Activated CD4-positive, alpha-beta memory T cell treated with anti-CD3 and anti-CD28 coated beads, Interleukin-2, amount 10 ng/mL, durations not matched to agents 7 days and 5 days (primary cell): ENCODE data around the gene EDIL3. TPM values are rescaled to one million over a fixed set of nuclear protein-coding genes. Genes with fewer than 3 reads are reported as not detected.
"Not testable (repeated sequence)": the region's sequence is repeated elsewhere in the genome, so short reads cannot be mapped to it uniquely, and the experiment has no call there.

Source experiments
- CTCF ChIA-PET: fragments of 350-600 bp; sonication (Branson Sonifier 250); formaldehyde crosslinking; loops from one replicate; lab custom pipeline; 2021; ENCODE audit warnings: antibody characterized with exemption, inconsistent platforms; lab: Charles Lee
- POLR2A ChIA-PET: fragments of 350-600 bp; sonication (Branson Sonifier 250); formaldehyde crosslinking; loops from one replicate; lab custom pipeline; 2021; ENCODE audit warnings: antibody characterized with exemption; lab: Charles Lee
- DNase-seq: peaks from one replicate; pipeline ENCODE4 v3.0.0-alpha.2; 2020
- H3K27ac Mint-ChIP-seq: one replicate; pipeline ENCODE4 v1.8.0; 2021; ENCODE audit warnings: mild to moderate bottlenecking, mixed read lengths
- H3K27me3 Mint-ChIP-seq: one replicate; pipeline ENCODE4 v1.8.0; 2021; ENCODE audit warnings: mixed read lengths
- H3K36me3 Mint-ChIP-seq: one replicate; pipeline ENCODE4 v1.8.0; 2021; ENCODE audit warnings: low read depth, mixed read lengths
- H3K4me1 Mint-ChIP-seq: one replicate; pipeline ENCODE4 v1.8.0; 2021; ENCODE audit warnings: mixed read lengths
- H3K4me3 Mint-ChIP-seq: one replicate; pipeline ENCODE4 v1.8.0; 2021; ENCODE audit warnings: mild to moderate bottlenecking, mixed read lengths
- H3K9me3 Mint-ChIP-seq: one replicate; pipeline ENCODE4 v1.8.0; 2021; ENCODE audit warnings: mixed read lengths
- total RNA-seq, 2 experiments: library from RNA; stranded (reverse); gene quantifications; one replicate each; pipeline ENCODE4 v1.2.3, GENCODE V29; 2021

EDIL3 gene
- total RNA-seq, 2 experiments from 2014 or later = not detected

DNA sequence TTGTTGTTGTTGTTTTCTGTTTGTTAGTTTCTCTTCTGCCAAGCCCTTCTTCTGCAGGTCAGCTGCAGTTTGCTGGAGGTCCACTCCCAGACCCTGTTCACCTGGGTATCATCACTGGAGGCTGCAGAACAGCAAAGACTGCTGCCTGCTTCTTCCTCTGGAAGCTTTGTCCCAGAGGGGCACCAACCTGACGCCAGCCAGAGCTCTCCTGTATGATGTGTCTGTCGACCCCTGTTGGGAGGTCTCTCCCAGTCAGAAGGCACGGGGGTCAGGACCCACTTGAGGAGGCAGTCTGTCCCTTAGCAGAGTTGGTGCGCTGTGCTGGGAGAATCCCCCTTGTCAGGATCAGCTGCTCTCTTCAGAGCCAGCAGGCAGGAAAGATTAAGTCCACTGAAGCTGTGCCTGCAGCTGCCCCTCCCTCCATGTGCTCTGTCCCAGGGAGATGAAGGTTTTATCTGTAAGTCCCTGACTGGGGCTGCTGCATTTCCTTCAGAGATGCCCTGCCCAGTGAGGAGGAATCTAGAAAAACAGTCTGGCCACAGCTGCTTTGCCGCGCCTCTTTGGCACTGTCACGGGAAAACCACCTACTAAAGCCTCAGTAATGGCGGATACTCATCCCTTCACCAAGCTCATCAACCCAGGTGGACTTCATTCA is 299.2 kb downstream of the EDIL3 start:
- Mint-ChIP-seq H3K27me3 (no peaks in the 10 kb centered on the region), H3K36me3 (no peaks in the 10 kb centered on the region), H3K4me3 (no peak overlapping the region), H3K27ac (no peak overlapping the region), H3K9me3 (no peaks in the 10 kb centered on the region), H3K4me1 (no peaks in the 10 kb centered on the region)
- no peak for DNase-seq
- ChIA-PET POLR2A (no interaction called here), CTCF (no interaction called here)

- DNase-seq = no peak
- Mint-ChIP-seq H3K27me3 (no peaks in the 10 kb centered on the region), H3K4me3 (no peak overlapping the region), H3K9me3 (no peaks in the 10 kb centered on the region), H3K36me3 (no peaks in the 10 kb centered on the region), H3K27ac (no peak overlapping the region), H3K4me1 (no peaks in the 10 kb centered on the region)
- ChIA-PET POLR2A (no interaction called here), CTCF (no interaction called here)
Observed at GRCh38 chr5:84080908-84081307, 303.8 kb downstream of the EDIL3 start.

GRCh38 chr5:84072339-84072738 is 312.3 kb downstream of the EDIL3 start:
- no peak for DNase-seq
- Mint-ChIP-seq H3K27me3 (no peaks in the 10 kb centered on the region), H3K27ac (no peak overlapping the region), H3K9me3 (no peaks in the 10 kb centered on the region), H3K4me3 (no peak overlapping the region), H3K4me1 (no peaks in the 10 kb centered on the region), H3K36me3 (no peaks in the 10 kb centered on the region)
- CTCF ChIA-PET = no interaction called here
- POLR2A ChIA-PET = no interaction called here

DNA sequence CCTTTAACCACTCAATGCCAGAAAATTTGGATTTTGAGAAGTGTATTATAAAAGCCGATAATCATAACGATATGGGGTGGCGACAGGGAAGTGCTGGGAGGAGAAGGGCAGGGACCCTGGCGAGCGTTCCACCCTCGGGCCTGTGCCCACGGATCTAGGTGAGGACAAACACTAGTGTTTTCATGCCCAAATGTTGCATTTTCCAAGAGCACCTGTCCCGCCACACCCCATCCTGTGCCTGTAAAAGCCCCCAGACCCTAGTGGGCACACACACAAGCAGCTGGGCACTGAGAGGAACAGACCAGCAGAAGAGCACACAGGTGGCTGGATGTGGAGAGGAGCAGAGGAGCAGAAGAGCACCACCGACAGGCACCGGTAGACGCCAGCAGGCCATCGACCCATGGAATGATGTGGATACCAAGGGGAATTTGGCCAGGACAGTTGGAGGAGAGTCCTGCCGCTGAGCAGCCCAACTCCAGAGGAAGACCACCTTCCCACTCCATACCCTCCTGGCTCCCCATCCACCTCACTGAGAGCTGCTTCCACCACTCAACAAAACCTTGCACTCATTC is 315.0 kb downstream of the EDIL3 start:
- POLR2A ChIA-PET = no interaction called here
- no peaks in the 10 kb centered on the region for H3K27me3 Mint-ChIP-seq
- DNase-seq = no peak
- CTCF ChIA-PET = no interaction called here
- no peak overlapping the region for H3K4me3 Mint-ChIP-seq
- H3K4me1 Mint-ChIP-seq = no peaks in the 10 kb centered on the region
- no peaks in the 10 kb centered on the region for H3K36me3 Mint-ChIP-seq
- H3K27ac Mint-ChIP-seq = no peak overlapping the region
- no peaks in the 10 kb centered on the region for H3K9me3 Mint-ChIP-seq

DNA sequence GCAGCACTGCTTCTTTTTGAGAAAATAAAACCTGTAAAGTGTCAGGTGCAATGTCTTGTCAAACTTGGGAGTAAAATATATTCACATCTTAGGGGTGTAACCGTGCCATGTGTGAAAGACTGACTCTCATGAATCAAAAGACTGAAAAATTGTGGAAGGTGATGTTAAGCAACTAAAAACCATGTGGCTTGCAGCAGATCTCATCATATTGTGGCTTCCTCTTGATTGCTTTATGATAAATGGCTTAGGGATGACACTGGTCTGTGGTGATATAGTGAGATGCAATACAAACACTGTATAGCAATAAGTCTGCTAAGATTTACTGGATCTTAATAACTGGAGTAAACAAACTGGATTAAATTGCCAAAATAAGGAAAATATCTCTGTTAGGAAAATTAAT is 321.6 kb downstream of the EDIL3 start:
- no peaks in the 10 kb centered on the region for H3K4me1 Mint-ChIP-seq
- no peak overlapping the region for H3K27ac Mint-ChIP-seq
- CTCF ChIA-PET = no interaction called here
- H3K36me3 Mint-ChIP-seq = no peaks in the 10 kb centered on the region
- no peaks in the 10 kb centered on the region for H3K9me3 Mint-ChIP-seq
- H3K27me3 Mint-ChIP-seq = no peaks in the 10 kb centered on the region
- POLR2A ChIA-PET = no interaction called here
- DNase-seq = no peak
- H3K4me3 Mint-ChIP-seq = no peak overlapping the region

- no peaks in the 10 kb centered on the region for H3K27me3 Mint-ChIP-seq
- no peaks in the 10 kb centered on the region for H3K36me3 Mint-ChIP-seq
- no peaks in the 10 kb centered on the region for H3K4me1 Mint-ChIP-seq
- ChIA-PET POLR2A (no interaction called here), CTCF (no interaction called here)
- H3K27ac Mint-ChIP-seq = no peak overlapping the region
- no peak overlapping the region for H3K4me3 Mint-ChIP-seq
- DNase-seq = no peak
- H3K9me3 Mint-ChIP-seq = no peaks in the 10 kb centered on the region
Observed at GRCh38 chr5:84059672-84060071, 325.0 kb downstream of the EDIL3 start.

GRCh38 chr5:84058561-84058960 is 326.1 kb downstream of the EDIL3 start:
- CTCF ChIA-PET = no interaction called here
- Mint-ChIP-seq H3K4me3 (no peak overlapping the region), H3K36me3 (no peaks in the 10 kb centered on the region), H3K9me3 (no peaks in the 10 kb centered on the region), H3K27ac (no peak overlapping the region), H3K27me3 (no peaks in the 10 kb centered on the region), H3K4me1 (no peaks in the 10 kb centered on the region)
- POLR2A ChIA-PET = no interaction called here
- DNase-seq = no peak

GRCh38 chr5:84057211-84057610 is 327.5 kb downstream of the EDIL3 start:
- Mint-ChIP-seq H3K4me3 (no peak overlapping the region), H3K27me3 (no peaks in the 10 kb centered on the region), H3K36me3 (no peaks in the 10 kb centered on the region), H3K4me1 (no peaks in the 10 kb centered on the region), H3K27ac (no peak overlapping the region), H3K9me3 (no peaks in the 10 kb centered on the region)
- POLR2A ChIA-PET = no interaction called here
- CTCF ChIA-PET = no interaction called here
- no peak for DNase-seq

DNA sequence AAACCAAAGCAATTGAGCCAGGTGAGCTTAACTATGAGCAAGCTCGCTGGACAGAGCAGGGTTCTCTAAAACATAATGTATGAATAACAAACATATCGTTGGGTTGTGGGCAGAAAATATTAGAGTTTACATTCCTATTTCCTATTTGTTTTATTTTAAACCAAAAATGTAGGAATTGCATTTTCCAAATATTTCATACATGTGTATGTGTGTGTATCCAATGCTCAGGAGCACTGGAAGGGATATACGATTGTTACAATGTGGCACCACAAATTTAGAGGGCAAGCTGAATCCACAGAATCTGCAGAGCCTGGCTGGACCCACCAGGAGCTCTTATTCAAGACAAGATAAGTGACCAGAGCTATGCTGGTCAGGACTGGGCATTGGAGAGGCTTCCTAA is 338.7 kb downstream of the EDIL3 start:
- no peak overlapping the region for H3K4me3 Mint-ChIP-seq
- no peak overlapping the region for H3K27ac Mint-ChIP-seq
- no peaks in the 10 kb centered on the region for H3K27me3 Mint-ChIP-seq
- CTCF ChIA-PET = no interaction called here
- no peak for DNase-seq
- peaks cover 4% of the 10 kb centered on the region for H3K9me3 Mint-ChIP-seq
- no peaks in the 10 kb centered on the region for H3K4me1 Mint-ChIP-seq
- POLR2A ChIA-PET = no interaction called here
- no peaks in the 10 kb centered on the region for H3K36me3 Mint-ChIP-seq

DNA sequence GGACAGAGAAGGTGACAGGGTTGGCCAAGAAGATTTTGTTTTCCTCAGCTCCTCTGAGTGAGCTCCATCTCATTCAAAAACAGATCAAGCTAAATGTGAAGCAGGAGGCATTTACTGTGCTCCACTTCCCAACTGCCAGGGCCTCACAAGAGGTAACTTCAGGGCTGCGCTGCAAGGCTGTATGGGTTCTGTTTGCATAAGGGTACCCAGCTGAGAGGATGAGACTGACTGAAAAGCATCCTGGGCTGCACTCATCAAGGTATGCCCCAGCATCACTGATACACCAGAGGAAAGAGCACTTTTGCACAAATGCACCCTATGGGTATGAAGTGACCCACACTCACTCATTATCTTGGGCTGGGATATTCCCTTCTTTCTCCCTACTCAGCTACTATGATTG is 347.8 kb downstream of the EDIL3 start:
- H3K4me1 Mint-ChIP-seq = no peaks in the 10 kb centered on the region
- H3K9me3 Mint-ChIP-seq = peaks cover 5% of the 10 kb centered on the region
- H3K4me3 Mint-ChIP-seq = no peak overlapping the region
- POLR2A ChIA-PET = no interaction called here
- H3K27me3 Mint-ChIP-seq = no peaks in the 10 kb centered on the region
- DNase-seq = no peak
- no peaks in the 10 kb centered on the region for H3K36me3 Mint-ChIP-seq
- H3K27ac Mint-ChIP-seq = no peak overlapping the region
- CTCF ChIA-PET = no interaction called here

- no peaks in the 10 kb centered on the region for H3K4me1 Mint-ChIP-seq
- DNase-seq = no peak
- H3K36me3 Mint-ChIP-seq = no peaks in the 10 kb centered on the region
- no peak overlapping the region for H3K27ac Mint-ChIP-seq
- CTCF ChIA-PET = no interaction called here
- no peaks in the 10 kb centered on the region for H3K27me3 Mint-ChIP-seq
- POLR2A ChIA-PET = no interaction called here
- no peak overlapping the region for H3K4me3 Mint-ChIP-seq
- peaks cover 5% of the 10 kb centered on the region for H3K9me3 Mint-ChIP-seq
Observed at GRCh38 chr5:84032324-84032723, 352.4 kb downstream of the EDIL3 start.

DNA sequence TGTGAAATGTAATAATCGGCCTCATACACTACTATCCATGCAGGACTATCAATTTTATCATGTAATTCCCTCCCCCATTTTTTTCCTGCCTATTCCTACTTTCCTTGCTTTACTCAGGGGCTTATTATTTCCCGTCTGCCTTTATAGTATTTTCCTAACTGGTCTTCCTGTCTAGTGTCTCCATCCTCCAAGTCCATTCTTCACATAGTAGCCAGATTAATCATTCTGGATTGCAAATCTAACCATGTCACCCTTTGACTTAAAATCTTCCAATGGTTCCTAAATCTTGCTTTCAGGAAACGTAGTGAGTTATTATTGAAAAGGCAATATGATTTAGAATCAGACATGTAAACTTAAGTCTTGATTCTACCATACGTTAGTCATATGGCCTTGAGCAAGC is 356.6 kb downstream of the EDIL3 start:
- POLR2A ChIA-PET = no interaction called here
- no peak overlapping the region for H3K4me3 Mint-ChIP-seq
- no peaks in the 10 kb centered on the region for H3K36me3 Mint-ChIP-seq
- peaks cover 2% of the 10 kb centered on the region for H3K9me3 Mint-ChIP-seq
- CTCF ChIA-PET = no interaction called here
- no peak overlapping the region for H3K27ac Mint-ChIP-seq
- no peaks in the 10 kb centered on the region for H3K27me3 Mint-ChIP-seq
- H3K4me1 Mint-ChIP-seq = no peaks in the 10 kb centered on the region
- DNase-seq = no peak

- H3K4me3 Mint-ChIP-seq, H3K27me3 Mint-ChIP-seq, CTCF ChIA-PET, H3K4me1 Mint-ChIP-seq, H3K9me3 Mint-ChIP-seq, H3K36me3 Mint-ChIP-seq, DNase-seq, POLR2A ChIA-PET, H3K27ac Mint-ChIP-seq: not testable (repeated sequence)
Observed at GRCh38 chr5:84018521-84018920, 366.2 kb downstream of the EDIL3 start.

GRCh38 chr5:84017523-84018172 is 367.0 kb downstream of the EDIL3 start:
- H3K36me3 Mint-ChIP-seq = no peaks in the 10 kb centered on the region
- no peaks in the 10 kb centered on the region for H3K4me1 Mint-ChIP-seq
- H3K27ac Mint-ChIP-seq = no peak overlapping the region
- H3K27me3 Mint-ChIP-seq = no peaks in the 10 kb centered on the region
- CTCF ChIA-PET = no interaction called here
- H3K4me3 Mint-ChIP-seq = no peak overlapping the region
- POLR2A ChIA-PET = no interaction called here
- DNase-seq = no peak
- H3K9me3 Mint-ChIP-seq = peaks cover 3% of the 10 kb centered on the region
